ENCODE data around the gene KLHDC7A. TPM values are rescaled to one million over a fixed set of nuclear protein-coding genes. Genes with fewer than 3 reads are reported as not detected.
A peak's percentile ranks its signal among the peaks of the same experiment; 100 is the strongest.

KLHDC7A gene
- total RNA-seq, 2 experiments from 2014 or later, result 0.91 to 2.6 TPM

GRCh38 chr1:18511874-18512150 lies 31.1 kb downstream of the KLHDC7A start:
- Histone ChIP-seq H2AFZ (ENCODE audit: low read length) (no peak overlapping the region), H3K4me2 (ENCODE audit: low read length) (no peak overlapping the region), H3K36me3 (ENCODE audit: insufficient read depth, low read length) (no peaks in the 10 kb centered on the region), H3K27ac (ENCODE audit: low read depth, low read length, poor library complexity, severe bottlenecking) (no peak overlapping the region), H4K20me1 (ENCODE audit: insufficient read depth, low read length) (no peaks in the 10 kb centered on the region), H3K79me2 (ENCODE audit: insufficient read depth, low read depth, low read length) (no peaks in the 10 kb centered on the region; the same call in 1 of the 2 replicates), H3K4me3 (ENCODE audit: low read depth, low read length, poor library complexity, severe bottlenecking) (no peak overlapping the region), H3K9me3 (ENCODE audit: low read length) (peaks cover 21% of the 10 kb centered on the region), H3K4me1 (ENCODE audit: insufficient read depth, low read length, poor library complexity, severe bottlenecking) (no peaks in the 10 kb centered on the region), H3K9me2 (ENCODE audit: insufficient read depth, low read length) (no peaks in the 10 kb centered on the region)
- no peak for DNase-seq (ENCODE audit: low spot score)
- ChIA-PET POLR2A (interaction anchor here (0.7 kb wide), 1 partner anchor 393 kb away, joined by 3 read pairs; no protein-coding TSS in a partner anchor), CTCF (ENCODE audit: unreplicated experiment) (interaction anchor here (0.6 kb wide), 1 partner anchor 70 kb away, joined by 3 read pairs; no protein-coding TSS in a partner anchor)
- BruUV-seq (replicated peaks), result no TSS peak
- intact Hi-C loops (cut with micrococcal nuclease; ENCODE audit: unreplicated experiment), result no loop called here
- no peak for TF ChIP-seq EZH2phosphoT487 (IDR thresholded peaks at IDR 0.05; ENCODE audit: borderline replicate concordance, low read depth, low read length)
- TF ChIP-seq, protein P1, sequence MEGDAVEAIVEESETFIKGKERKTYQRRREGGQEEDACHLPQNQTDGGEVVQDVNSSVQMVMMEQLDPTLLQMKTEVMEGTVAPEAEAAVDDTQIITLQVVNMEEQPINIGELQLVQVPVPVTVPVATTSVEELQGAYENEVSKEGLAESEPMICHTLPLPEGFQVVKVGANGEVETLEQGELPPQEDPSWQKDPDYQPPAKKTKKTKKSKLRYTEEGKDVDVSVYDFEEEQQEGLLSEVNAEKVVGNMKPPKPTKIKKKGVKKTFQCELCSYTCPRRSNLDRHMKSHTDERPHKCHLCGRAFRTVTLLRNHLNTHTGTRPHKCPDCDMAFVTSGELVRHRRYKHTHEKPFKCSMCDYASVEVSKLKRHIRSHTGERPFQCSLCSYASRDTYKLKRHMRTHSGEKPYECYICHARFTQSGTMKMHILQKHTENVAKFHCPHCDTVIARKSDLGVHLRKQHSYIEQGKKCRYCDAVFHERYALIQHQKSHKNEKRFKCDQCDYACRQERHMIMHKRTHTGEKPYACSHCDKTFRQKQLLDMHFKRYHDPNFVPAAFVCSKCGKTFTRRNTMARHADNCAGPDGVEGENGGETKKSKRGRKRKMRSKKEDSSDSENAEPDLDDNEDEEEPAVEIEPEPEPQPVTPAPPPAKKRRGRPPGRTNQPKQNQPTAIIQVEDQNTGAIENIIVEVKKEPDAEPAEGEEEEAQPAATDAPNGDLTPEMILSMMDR (conservative IDR thresholded peaks at IDR 0.05; ENCODE audit: low read length), result 0 out of 2 replicates have a peak, but pooled peaks have one; percentile 14

- Histone ChIP-seq H3K4me3 (ENCODE audit: low read depth, low read length, poor library complexity, severe bottlenecking) (no peak overlapping the region), H3K4me2 (ENCODE audit: low read length) (no peak overlapping the region), H3K36me3 (ENCODE audit: insufficient read depth, low read length) (no peaks in the 10 kb centered on the region), H3K4me1 (ENCODE audit: insufficient read depth, low read length, poor library complexity, severe bottlenecking) (no peaks in the 10 kb centered on the region), H2AFZ (ENCODE audit: low read length) (no peak overlapping the region), H4K20me1 (ENCODE audit: insufficient read depth, low read length) (no peaks in the 10 kb centered on the region), H3K79me2 (ENCODE audit: insufficient read depth, low read depth, low read length) (no peaks in the 10 kb centered on the region), H3K9me3 (ENCODE audit: low read length) (peaks cover 27% of the 10 kb centered on the region), H3K9me2 (ENCODE audit: insufficient read depth, low read length) (no peaks in the 10 kb centered on the region), H3K27ac (ENCODE audit: low read depth, low read length, poor library complexity, severe bottlenecking) (no peak overlapping the region)
- POLR2A ChIA-PET, result no interaction called here
- no TSS peak for BruUV-seq (replicated peaks)
- intact Hi-C loops (cut with micrococcal nuclease; ENCODE audit: unreplicated experiment), result no loop called here
- no peak for DNase-seq (ENCODE audit: low spot score)
- TF ChIP-seq EZH2phosphoT487 (IDR thresholded peaks at IDR 0.05; ENCODE audit: borderline replicate concordance, low read depth, low read length), result no peak
- TF ChIP-seq, protein P1 (conservative IDR thresholded peaks at IDR 0.05; ENCODE audit: low read length), result no peak
- CTCF ChIA-PET (ENCODE audit: unreplicated experiment), result no interaction called here
Observed at GRCh38 chr1:18512883-18513282, 32.2 kb downstream of the KLHDC7A start.

DNA sequence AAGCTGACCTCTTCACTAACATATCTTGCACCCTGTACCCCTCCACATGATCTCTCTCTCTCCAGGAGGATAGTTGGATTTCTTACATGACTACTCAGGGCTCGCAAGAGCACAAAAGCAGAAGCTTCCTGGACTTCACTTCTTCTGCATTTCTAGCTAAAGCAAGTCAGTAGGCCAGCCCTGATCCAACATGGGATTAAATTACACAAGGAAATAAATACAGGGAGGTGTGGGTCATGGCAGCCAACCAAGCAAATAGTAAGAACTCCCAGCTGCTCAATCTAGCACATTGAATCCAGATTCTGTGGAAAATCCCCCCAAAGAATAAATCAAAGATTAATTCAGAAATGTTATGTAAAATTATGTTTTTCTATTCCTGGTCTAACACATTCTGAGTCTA lies 33.3 kb downstream of the KLHDC7A start:
- intact Hi-C loops (cut with micrococcal nuclease; ENCODE audit: unreplicated experiment), result no loop called here
- no TSS peak for BruUV-seq (replicated peaks)
- Histone ChIP-seq H3K9me3 (ENCODE audit: low read length) (peaks cover 27% of the 10 kb centered on the region), H3K4me2 (ENCODE audit: low read length) (no peak overlapping the region), H4K20me1 (ENCODE audit: insufficient read depth, low read length) (no peaks in the 10 kb centered on the region), H3K27ac (ENCODE audit: low read depth, low read length, poor library complexity, severe bottlenecking) (no peak overlapping the region), H3K4me3 (ENCODE audit: low read depth, low read length, poor library complexity, severe bottlenecking) (no peak overlapping the region), H3K79me2 (ENCODE audit: insufficient read depth, low read depth, low read length) (no peaks in the 10 kb centered on the region), H2AFZ (ENCODE audit: low read length) (no peak overlapping the region), H3K4me1 (ENCODE audit: insufficient read depth, low read length, poor library complexity, severe bottlenecking) (no peaks in the 10 kb centered on the region), H3K36me3 (ENCODE audit: insufficient read depth, low read length) (no peaks in the 10 kb centered on the region), H3K9me2 (ENCODE audit: insufficient read depth, low read length) (no peaks in the 10 kb centered on the region)
- CTCF ChIA-PET (ENCODE audit: unreplicated experiment), result no interaction called here
- TF ChIP-seq, protein P1 (conservative IDR thresholded peaks at IDR 0.05; ENCODE audit: low read length), result no peak
- no peak for TF ChIP-seq EZH2phosphoT487 (IDR thresholded peaks at IDR 0.05; ENCODE audit: borderline replicate concordance, low read depth, low read length)
- no peak for DNase-seq (ENCODE audit: low spot score)
- POLR2A ChIA-PET, result no interaction called here
